GM15510 (cell line): ENCODE data around the gene CEACAM3.

Experiments used
- POLR2A ChIP-seq: IDR thresholded peaks from 3 replicates; pipeline ENCODE4 v1.6.1; 2011; ENCODE audit warnings: borderline replicate concordance; ENCODE audit not compliant: insufficient read length; ENCODE audit errors: extremely low read depth

CEACAM3 gene

GRCh38 chr19:41853344-41853743, 57.0 kb downstream of the CEACAM3 start:
- TF ChIP-seq POLR2A: no peak

- TF ChIP-seq POLR2A: no peak
Observed at GRCh38 chr19:41853768-41854167, 57.4 kb downstream of the CEACAM3 start.

GRCh38 chr19:41859213-41859617, 62.8 kb downstream of the CEACAM3 start:
- no peak for TF ChIP-seq POLR2A

GRCh38 chr19:41859618-41860418, 63.4 kb downstream of the CEACAM3 start, which contains the start of gene RPS19:
TSS of gene RPS19 (plus strand) at chr19:41860255. CDS start at chr19:41860775, 520 bp downstream.
- peak; percentile 89 for TF ChIP-seq POLR2A

GRCh38 chr19:41860419-41861115, 64.2 kb downstream of the CEACAM3 start:
- no peak for TF ChIP-seq POLR2A
